OCI-LY3 (cell line): ENCODE results near the gene ANKRD37.
A peak's percentile ranks its signal among the peaks of the same experiment; 100 is the strongest.

Experiments
- H2AFZ ChIP-seq: fragments of 200-600, 300-600 bp; shearing (Covaris generic); 2 replicates; pipeline ENCODE4 v1.6.0; 2014; ENCODE audit warnings: antibody characterized with exemption, low read depth, low read length
- H3K27ac ChIP-seq: fragments of 200-600, 300-600 bp; sonication (generic); 2 replicates; pipeline ENCODE4 v1.5.1; 2014; ENCODE audit warnings: mild to moderate bottlenecking, low read length, moderate library complexity, mixed read lengths
- H3K27me3 ChIP-seq: fragments of 200-600, 300-600 bp; sonication (generic); 2 replicates; pipeline ENCODE4 v1.6.1; 2014; ENCODE audit warnings: low read depth, low read length, mixed read lengths
- H3K36me3 ChIP-seq: fragments of 200-600, 300-600 bp; sonication (generic); replicated peaks from 2 replicates; pipeline ENCODE3; 2014; ENCODE audit warnings: low read depth, low read length, mixed read lengths
- H3K4me1 ChIP-seq: fragments of 300-600, 200-600 bp; sonication (generic); 2 replicates; pipeline ENCODE4 v1.6.1; 2014; ENCODE audit warnings: low read length, mixed read lengths
- H3K4me2 ChIP-seq: fragments of 200-600, 300-600 bp; sonication (generic); 2 replicates; pipeline ENCODE4 v1.6.1; 2014; ENCODE audit warnings: low read length, mixed read lengths
- H3K4me3 ChIP-seq: fragments of 300-600, 200-600 bp; sonication (generic); 2 replicates; pipeline ENCODE4 v1.5.1; 2014; ENCODE audit warnings: antibody characterized with exemption, mild to moderate bottlenecking, low read length, moderate library complexity
- H3K79me2 ChIP-seq: fragments of 300-600, 200-600 bp; shearing (Covaris generic); 2 replicates; pipeline ENCODE4 v1.6.1; 2014; ENCODE audit warnings: mild to moderate bottlenecking, low read length, mixed read lengths
- H3K9ac ChIP-seq: fragments of 300-600, 200-600 bp; shearing (Covaris generic); 2 replicates; pipeline ENCODE4 v1.6.0; 2014; ENCODE audit warnings: mild to moderate bottlenecking, low read length, moderate library complexity
- H3K9me3 ChIP-seq: fragments of 200-600, 300-600 bp; shearing (Covaris generic); 2 replicates; pipeline ENCODE4 v1.6.1; 2014; ENCODE audit warnings: low read length, mixed read lengths; ENCODE audit not compliant: insufficient read depth
- H4K20me1 ChIP-seq: fragments of 200-600, 300-600 bp; sonication (generic); 2 replicates; pipeline ENCODE4 v1.6.1; 2016; ENCODE audit warnings: low read length, mixed read lengths; ENCODE audit not compliant: insufficient read depth
- EZH2phosphoT487 ChIP-seq: fragments of 200-600 bp; shearing (Covaris generic); IDR thresholded peaks from 2 replicates; pipeline ENCODE4 v1.6.1; 2018; ENCODE audit warnings: antibody characterized with exemption, mixed run types, low read depth
- TF ChIP-seq, protein P1 (sequence below): fragments of 200-600, 300-600 bp; sonication (generic); IDR thresholded peaks from 2 replicates; pipeline ENCODE4 v1.5.1; 2014; ENCODE audit warnings: antibody characterized with exemption, low read length, low read depth

The ANKRD37 gene

DNA sequence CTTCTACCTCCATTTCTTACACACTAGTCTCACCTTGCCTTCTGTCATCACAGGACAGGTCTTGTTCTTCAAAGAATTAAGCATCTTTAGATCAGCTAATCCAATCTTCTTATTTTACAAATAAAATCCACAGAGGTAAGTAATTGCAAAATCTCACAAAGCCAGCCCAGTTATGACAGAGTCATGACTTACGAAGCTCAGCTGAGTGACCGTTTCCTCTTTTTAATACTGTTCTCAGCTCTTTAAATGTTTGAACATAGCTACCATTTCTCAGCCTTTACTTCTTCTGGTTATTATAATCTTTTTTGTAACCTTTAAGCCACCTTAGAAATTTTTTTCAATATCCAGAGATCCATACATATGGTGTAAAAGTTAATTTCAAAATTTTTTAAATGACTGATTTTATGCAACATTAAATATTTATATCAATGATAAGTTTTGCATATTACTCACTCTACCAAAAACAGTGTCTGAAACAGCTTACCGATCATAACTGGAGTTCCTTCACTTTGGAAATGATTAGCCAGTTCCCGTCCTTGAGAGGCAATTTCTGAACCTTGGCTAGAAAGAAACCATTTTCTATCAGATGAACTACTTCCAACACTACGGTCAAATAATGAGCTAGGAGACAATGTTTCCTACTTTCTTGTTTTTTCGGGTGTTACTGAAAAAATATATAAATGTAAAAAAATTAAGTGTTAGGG is 8.8 kb downstream of the ANKRD37 start:
- no peaks in the 10 kb centered on the region for H3K27me3 ChIP-seq
- no peak overlapping the region for H2AFZ ChIP-seq
- H4K20me1 ChIP-seq, result no peaks in the 10 kb centered on the region
- no peak for TF ChIP-seq EZH2phosphoT487
- TF ChIP-seq, protein P1, sequence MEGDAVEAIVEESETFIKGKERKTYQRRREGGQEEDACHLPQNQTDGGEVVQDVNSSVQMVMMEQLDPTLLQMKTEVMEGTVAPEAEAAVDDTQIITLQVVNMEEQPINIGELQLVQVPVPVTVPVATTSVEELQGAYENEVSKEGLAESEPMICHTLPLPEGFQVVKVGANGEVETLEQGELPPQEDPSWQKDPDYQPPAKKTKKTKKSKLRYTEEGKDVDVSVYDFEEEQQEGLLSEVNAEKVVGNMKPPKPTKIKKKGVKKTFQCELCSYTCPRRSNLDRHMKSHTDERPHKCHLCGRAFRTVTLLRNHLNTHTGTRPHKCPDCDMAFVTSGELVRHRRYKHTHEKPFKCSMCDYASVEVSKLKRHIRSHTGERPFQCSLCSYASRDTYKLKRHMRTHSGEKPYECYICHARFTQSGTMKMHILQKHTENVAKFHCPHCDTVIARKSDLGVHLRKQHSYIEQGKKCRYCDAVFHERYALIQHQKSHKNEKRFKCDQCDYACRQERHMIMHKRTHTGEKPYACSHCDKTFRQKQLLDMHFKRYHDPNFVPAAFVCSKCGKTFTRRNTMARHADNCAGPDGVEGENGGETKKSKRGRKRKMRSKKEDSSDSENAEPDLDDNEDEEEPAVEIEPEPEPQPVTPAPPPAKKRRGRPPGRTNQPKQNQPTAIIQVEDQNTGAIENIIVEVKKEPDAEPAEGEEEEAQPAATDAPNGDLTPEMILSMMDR, result no peak
- peaks cover 4% of the 10 kb centered on the region for H3K36me3 ChIP-seq
- H3K4me3 ChIP-seq, result 0 out of 2 replicates have a peak overlapping the region, but pooled peaks have one; percentile 18
- H3K9ac ChIP-seq, result 0 out of 2 replicates have a peak overlapping the region, but pooled peaks have one; percentile 39
- no peaks in the 10 kb centered on the region for H3K79me2 ChIP-seq
- peaks cover 18% of the 10 kb centered on the region for H3K4me1 ChIP-seq
- H3K9me3 ChIP-seq, result no peaks in the 10 kb centered on the region
- peak overlapping the region; percentile 81 for H3K27ac ChIP-seq
- peak overlapping the region; percentile 54 for H3K4me2 ChIP-seq

DNA sequence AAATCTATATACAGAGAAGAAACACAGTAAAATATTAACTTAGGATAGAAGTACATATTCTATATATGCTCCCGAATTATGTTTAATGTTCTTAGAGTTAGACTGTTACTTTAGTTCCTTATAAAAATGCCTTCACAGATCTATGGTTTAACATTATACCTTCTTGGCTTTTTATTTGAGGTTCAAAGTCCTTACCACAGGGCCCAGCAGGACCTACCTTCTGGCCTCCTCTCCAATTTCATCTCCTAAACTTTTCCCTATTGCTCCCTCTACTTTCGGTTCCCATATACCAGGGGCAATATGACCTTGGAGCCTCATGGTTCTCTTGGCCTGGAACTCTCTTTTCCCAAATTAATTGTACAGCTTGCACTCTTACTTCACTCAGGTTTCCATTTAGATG is 11.8 kb downstream of the ANKRD37 start:
- no peaks in the 10 kb centered on the region for H3K9me3 ChIP-seq
- H3K27me3 ChIP-seq, result no peaks in the 10 kb centered on the region
- no peak for TF ChIP-seq EZH2phosphoT487
- TF ChIP-seq, protein P1, result no peak
- no peak overlapping the region for H3K27ac ChIP-seq
- peaks cover 18% of the 10 kb centered on the region for H3K4me1 ChIP-seq
- no peak overlapping the region for H3K4me2 ChIP-seq
- no peak overlapping the region for H2AFZ ChIP-seq
- H3K4me3 ChIP-seq, result no peak overlapping the region
- H3K36me3 ChIP-seq, result no peaks in the 10 kb centered on the region
- H4K20me1 ChIP-seq, result no peaks in the 10 kb centered on the region
- no peaks in the 10 kb centered on the region for H3K79me2 ChIP-seq
- no peak overlapping the region for H3K9ac ChIP-seq

DNA sequence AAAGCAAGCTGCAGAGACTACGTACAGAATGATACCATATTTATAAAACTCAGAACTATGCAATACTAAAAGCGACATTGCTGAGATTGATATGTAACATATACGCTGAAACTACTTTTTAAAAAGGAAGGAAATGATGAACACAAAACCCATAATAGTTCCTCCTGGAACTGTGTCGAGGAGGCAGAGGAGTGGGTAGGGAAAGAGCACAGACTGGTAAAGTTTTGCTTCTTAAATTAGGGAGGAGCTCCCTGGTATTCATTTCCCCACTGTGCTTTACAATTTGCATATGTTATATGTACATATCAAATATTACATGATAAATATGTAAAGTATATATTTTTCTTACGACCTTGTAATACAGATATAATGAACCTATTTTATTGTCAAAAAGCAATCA is 15.2 kb downstream of the ANKRD37 start:
- H3K4me3 ChIP-seq, result no peak overlapping the region
- no peak overlapping the region for H2AFZ ChIP-seq
- H3K9ac ChIP-seq, result no peak overlapping the region
- no peaks in the 10 kb centered on the region for H3K27me3 ChIP-seq
- no peak overlapping the region for H3K27ac ChIP-seq
- H4K20me1 ChIP-seq, result no peaks in the 10 kb centered on the region
- H3K79me2 ChIP-seq, result no peaks in the 10 kb centered on the region
- no peaks in the 10 kb centered on the region for H3K4me1 ChIP-seq
- no peak overlapping the region for H3K4me2 ChIP-seq
- no peaks in the 10 kb centered on the region for H3K9me3 ChIP-seq
- no peaks in the 10 kb centered on the region for H3K36me3 ChIP-seq
- TF ChIP-seq EZH2phosphoT487, result no peak
- TF ChIP-seq, protein P1, result no peak

DNA sequence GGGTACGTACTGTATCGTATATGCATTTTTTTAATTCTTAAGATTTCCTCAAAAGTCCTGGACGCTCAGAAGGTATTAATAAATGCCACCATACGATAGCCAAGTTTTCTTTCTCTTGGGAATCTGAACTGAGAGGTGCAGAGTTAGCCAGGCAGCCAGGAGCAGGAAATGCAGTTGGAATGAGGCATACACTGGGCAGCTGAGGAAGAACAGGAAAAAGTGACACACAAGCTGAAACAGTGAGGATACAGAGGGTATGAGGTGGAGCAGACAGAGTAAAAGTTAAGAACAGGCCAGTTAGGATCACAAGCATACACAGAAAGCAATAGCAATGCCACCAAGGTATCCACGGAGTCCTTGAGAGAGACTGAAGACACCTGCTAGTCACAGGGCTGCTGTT is 15.8 kb downstream of the ANKRD37 start:
- H3K4me3 ChIP-seq, result no peak overlapping the region
- H3K27ac ChIP-seq, result no peak overlapping the region
- no peaks in the 10 kb centered on the region for H4K20me1 ChIP-seq
- H3K36me3 ChIP-seq, result no peaks in the 10 kb centered on the region
- no peaks in the 10 kb centered on the region for H3K4me1 ChIP-seq
- no peaks in the 10 kb centered on the region for H3K9me3 ChIP-seq
- H3K4me2 ChIP-seq, result no peak overlapping the region
- no peaks in the 10 kb centered on the region for H3K79me2 ChIP-seq
- H2AFZ ChIP-seq, result no peak overlapping the region
- TF ChIP-seq, protein P1, result no peak
- no peaks in the 10 kb centered on the region for H3K27me3 ChIP-seq
- no peak overlapping the region for H3K9ac ChIP-seq
